NCI-H2029 (cell line): ENCODE measurements around the gene MS4A4A.
"Not testable (repeated sequence)": the region's sequence is repeated elsewhere in the genome, so short reads cannot be mapped to it uniquely, and the experiment has no call there.

Source experiments
- DNase-seq: peaks from one replicate; lab custom pipeline; 2025; lab: John Stamatoyannopoulos, UW

Gene MS4A4A

DNA sequence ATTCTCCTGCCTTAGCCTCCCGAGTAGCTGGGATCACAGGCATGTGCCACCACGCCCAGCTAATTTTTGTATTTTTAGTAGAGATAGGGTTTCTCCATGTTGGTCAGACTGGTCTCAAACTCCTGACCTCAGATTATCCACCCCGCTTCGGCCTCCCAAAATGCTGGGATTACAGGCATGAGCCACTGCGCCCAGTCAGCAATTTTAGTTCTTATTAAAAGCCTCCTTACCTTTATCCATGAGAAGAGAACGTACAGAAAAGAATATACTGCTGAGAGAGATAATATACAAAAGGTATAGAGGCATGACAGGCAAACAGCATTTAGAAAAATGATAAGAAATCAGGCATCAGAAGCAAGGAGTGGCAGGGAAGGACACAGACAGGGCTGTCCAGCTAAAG is 21.4 kb downstream of the MS4A4A start:
- DNase-seq, result not testable (repeated sequence)

DNA sequence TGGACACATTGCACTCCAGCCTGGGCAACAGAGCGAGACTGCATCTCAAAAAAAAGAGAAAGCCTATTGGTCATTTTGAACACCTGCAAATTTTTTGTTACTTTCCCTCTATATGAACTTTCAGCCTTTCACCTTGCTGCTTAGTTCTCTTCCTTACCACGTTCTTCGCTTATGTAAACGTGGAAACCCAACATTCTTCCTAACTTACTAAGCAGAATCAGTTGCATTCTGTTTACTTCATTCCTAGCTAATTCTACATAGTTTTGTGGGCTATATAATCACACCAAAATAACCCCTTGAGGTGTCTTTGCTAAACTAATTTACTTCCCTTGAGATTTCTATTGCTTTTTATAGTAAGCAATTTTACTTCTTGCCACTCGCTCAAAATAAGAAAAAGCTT is 23.2 kb downstream of the MS4A4A start:
- no peak for DNase-seq

DNA sequence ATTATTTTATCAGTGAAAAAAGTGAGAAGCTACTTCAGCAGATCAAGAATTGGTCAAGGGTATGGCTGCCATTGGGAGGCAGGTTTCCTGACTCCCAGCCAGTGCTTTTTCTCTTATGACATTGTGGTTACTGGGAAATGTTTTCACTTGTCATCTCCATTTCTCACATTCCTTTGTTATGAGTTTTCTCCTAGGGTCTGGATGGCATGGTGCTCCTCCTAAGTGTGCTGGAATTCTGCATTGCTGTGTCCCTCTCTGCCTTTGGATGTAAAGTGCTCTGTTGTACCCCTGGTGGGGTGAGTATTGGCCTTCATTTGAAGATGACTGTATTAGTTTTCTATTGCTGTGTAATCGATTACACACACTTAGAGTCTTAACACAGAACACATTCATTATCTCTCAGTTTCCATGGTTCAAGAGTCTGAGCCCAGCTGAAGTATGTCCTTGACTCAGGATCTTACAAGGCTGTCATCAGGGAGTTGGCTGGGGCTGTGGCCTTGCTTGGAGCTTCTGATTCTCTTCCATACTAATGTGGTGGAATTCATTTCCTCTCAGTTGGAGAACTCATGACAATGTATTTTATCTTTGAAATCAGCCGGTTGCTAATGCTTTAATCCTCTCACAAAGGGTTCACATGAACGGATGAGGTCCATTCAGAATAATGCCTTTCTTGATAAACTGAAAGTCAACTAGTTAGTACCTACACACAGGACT is 25.6 kb downstream of the MS4A4A start:
- DNase-seq, result no peak

DNA sequence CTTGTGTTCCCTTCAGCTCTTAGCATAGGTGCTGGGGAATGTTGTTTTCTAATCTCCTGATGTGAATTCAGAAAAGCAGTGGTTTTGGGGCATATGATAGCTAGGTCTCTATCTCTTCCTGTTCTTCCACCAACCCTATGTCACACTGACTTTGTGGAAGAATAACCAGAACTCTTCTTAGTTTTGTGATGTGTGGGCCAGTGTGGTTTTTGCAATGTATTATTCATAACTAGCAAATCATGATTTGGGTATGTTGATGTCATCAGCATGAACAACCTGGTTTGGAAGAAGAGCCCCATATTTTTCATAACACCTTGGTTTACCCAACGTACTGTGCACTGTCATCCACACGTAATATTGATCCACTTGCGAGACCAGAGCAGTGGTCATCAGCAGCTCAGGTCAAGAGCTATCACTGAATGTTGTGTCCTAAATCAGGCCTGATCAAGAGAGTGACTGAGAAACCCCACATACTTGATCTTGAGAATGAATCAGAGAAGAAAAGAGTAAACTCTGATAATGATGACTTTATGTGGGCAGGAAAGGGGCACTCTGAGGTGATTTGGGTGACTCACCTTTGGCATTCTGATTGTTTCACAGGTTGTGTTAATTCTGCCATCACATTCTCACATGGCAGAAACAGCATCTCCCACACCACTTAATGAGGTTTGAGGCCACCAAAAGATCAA is 27.2 kb downstream of the MS4A4A start:
- no peak for DNase-seq

DNA sequence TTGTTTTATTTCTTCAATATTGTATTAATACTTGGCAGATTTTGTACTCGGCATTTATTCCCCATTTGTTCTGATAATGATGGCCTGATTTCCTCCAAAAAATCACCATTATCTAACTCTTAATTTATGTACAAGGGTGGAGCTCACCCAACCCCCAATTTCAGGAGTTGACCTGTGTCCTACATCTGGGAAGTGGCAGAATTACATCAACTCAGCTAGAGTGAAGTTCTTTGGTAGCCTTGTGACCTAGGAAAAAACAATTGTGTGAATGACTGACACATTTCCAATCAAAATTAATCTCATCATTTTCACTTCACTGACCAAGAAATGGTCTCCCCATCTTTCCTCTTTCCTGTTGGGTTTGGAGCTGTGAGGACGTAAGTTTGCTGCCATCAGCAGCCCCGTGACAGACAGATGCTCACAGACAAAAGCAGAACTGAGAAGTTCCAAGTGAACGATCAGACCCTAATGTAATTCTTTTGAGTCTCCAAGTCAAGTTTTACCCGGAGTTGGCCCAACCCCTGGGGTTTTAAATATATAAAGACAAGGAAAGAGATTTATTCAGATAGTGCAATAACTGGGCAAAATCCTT is 30.0 kb downstream of the MS4A4A start:
- DNase-seq, result no peak

DNA sequence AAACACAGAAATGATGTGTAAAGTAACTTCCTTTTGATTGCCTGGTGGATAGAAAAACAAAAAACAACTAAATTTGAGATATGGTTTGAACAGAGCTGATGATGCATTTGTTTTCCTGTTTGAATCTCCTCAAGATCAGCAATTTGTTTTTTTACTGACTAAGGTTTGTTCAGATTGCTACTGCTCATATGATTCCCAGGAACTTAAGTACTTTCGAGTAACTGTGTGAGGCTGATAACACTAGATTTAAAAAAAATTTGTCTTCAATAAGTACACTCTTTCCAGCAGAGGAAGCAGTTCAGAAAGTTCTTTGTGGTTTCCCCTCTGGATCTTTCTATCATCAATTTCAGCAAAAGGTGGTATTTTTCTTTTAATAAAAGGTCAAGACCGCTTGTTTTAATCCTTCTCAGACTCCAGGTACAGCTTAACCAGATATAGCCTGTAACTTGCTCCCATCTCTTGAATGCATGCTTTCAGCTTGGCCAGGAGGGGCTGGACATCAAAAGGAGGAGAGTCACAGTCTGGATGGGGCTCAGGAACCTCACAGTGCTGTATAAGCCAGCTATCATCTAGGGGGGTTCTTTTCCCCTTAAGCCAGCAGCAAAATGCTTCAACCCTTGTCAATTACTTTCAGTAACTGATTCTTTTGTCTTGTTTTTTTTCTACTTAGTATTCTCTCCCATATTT is 34.3 kb downstream of the MS4A4A start:
- DNase-seq, result no peak

DNA sequence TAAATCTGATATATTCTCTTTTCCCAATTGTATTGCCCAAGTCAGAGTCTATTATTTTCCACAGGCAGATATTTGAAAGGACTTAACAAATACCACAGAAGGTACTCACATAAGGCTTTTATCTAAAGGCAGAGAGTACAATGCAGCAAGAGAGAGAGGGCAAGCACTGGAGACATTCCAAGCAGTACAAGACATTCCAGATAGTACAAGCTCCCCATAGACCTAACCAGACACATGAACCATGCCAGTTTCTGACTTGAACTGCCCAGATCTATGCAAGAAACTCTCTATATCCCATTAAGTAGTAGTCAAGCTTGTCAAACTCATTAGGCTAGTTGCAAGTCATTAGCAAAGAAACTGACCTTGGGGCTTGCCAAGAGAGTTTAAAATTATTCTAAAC is 35.4 kb downstream of the MS4A4A start:
- no peak for DNase-seq

DNA sequence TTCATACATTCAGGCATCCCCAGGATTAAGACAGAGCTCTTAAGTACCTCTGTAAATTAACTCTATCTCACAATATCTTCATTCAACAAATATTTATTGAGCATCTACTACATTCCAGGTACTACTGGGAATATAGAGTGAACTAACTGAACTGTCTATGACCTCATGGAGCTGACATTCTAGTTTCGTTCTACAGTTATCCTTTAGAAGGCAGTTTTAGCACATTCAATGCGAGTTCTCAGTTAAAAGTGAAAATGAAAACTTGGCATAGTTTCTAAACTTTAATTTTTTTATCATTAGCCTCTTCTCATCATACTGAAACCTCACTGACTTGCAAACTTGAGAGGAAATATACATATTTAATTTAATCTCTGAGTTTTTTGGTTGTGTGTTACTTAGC is 35.9 kb downstream of the MS4A4A start:
- DNase-seq, result no peak

DNA sequence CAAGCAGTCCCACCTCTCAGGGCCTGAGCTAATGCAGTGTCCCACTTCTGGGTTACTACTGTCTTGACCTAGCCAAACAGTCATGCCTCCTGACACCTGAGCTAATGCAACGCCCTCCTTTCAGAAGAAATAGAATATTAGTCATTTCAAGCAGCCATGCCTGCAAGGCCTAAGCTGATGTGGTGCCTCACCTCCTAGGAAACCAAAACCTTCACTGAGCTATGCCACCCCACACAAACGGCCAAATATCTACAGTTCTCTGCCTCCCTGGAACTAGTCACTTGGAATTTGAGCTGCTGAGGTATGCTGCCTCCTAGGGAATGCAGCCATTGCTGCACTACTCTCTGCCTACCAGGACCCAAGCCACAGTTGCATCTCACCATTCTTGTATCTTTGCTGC is 38.3 kb downstream of the MS4A4A start:
- DNase-seq, result no peak

DNA sequence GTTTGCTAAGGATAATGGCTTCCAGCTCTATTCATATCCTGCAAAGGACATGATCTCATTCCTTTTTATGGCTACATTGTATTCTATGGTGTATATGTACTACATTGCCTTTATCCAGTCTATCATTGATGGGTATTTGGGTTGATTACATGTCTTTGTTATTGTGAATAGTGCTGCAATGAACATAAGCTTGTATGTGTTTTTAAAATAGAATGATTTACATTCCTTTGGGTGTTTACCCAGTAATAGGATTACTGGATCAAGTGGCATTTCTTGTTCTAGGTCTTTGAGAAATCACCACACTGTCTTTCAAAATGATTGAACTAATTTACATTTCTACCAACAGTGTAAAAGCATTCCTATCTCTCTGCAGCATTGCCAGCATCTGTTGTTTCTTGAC is 40.6 kb downstream of the MS4A4A start:
- DNase-seq, result no peak

DNA sequence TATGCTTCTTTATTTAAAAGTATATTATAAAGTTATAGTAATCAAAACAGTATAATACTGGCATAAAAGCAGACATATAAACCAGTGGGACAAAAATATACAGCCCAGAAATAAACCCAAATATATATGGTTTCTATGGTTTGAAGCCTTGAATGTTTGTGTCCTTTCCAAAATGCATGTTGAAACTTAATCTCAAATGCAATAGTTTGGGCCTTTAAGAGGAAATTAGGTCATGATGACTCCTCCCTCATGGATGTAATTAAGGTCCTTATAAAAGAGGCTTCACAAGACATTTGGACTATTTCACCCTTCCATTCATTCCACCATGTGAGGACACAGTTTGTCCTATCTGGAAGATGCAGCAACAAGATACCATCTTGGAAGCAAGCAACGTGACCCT is 46.5 kb downstream of the MS4A4A start, which contains the start of gene MS4A6E:
Gene MS4A6E (plus strand): TSS at position 301 of the 400 bp plus-strand sequence. CDS start 7,641 bp downstream, outside the sequence.
- no peak for DNase-seq

DNA sequence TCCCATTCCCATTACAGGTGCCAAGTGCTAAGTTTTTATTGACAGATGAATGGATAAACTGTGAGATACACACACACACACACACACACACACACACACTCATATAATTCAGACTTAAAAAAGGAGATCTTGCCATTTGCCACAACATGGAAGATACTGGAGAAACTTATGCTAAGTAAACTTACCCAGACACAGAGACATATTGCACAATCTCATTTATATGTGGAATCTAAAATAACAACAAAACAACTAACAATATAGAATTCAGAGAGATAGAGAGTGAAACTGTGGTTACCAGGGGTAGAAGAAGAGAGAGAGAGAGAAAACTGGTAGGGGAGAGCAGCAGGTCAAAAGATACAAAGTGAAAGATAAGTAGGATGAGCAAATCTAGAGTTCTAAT is 48.0 kb downstream of the MS4A4A start:
- DNase-seq, result no peak

DNA sequence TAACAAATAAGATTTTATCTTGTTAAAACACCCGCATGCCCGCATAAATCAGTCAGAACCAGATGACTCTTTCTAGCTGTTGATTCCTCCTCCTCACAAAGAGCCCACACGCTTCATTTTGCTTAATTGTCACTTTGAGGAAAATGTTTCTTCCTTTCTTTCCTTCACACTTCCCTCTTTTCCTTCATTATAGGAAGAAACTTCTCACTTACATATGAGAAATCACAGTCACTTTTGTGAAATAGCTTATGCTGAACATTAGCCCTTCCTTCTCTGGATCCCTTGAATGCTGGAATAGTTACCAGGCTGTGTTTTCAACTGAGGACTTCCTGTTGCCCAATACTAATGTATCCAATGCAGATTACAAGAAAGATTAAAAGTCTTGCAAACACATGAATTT is 52.4 kb downstream of the MS4A4A start:
- DNase-seq, result no peak

DNA sequence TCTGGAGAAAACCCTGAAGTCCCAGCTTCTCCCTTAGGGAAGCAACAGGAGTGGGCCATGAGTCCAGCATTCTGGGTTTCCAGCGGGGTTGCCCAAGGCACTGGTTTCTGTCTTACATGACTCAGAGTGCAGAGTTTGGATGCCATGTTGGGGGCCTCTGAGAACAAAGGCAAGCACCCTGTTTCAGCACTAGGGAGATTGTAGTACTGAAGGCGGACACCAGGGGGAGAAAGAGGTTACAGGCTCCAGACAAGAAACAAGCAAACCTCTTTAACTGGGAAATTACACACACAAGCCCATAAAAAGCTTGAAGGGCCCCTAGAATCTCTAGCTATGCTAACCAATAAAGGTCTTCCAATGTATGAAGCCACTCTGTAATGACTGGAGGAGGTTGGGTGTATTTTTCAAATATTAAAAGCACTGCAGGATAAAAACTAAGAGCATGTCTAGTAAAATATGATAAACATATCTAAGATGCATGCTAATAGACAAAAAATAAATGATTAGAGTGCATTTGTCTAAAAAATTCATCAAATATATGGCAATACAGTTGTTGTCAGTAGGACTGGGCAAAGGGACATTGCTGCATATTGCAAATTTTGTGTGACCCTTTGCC is 53.6 kb downstream of the MS4A4A start:
- peak; percentile 29 for DNase-seq

DNA sequence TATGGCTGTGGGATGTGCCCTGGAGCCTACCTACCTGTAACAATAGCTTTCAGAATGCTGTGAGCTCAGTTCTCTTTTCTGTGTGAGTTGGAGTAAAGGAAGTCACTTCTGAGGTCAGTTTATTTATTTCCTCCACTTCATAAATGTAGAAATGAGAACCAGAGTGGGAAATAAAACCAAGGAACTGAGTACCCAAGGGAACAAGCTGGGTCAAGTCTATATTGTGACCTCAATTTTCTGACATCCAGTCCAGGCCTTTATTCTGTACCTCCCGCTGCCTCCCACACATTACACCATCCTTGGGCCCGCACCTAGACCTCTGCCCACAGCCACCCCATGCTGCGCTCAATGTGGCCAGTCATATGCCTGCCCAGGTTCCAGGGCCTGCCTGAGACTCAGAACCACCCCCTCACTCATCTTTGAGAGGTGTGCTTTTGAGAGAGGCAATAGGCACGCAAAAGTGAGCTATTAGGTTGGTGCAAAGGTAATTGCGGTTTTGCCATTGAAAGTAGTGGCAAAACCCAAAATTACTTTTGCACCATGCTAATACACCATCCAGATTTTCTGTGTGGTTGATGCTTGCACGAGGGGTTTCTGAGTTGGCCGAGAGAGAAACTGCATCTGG is 56.4 kb downstream of the MS4A4A start:
- no peak for DNase-seq

DNA sequence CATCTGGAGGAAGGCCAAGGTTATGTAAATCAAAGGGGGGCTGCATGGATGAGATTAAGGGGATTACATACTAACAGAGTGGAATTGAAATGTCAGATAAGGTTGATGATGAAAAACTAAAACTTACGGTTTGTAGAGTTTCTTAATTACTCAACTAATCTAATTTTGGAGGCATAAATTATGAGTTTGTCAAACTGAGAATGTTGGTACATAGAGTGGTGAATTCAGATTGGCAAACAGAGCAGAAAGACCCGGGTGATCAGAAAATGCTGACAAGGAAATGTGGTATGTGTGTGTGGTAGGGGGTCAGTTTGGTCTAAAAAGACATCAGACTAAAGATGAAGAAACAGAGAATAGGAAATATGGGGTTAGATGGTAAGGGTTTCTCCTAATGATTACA is 57.6 kb downstream of the MS4A4A start:
- DNase-seq, result no peak

DNA sequence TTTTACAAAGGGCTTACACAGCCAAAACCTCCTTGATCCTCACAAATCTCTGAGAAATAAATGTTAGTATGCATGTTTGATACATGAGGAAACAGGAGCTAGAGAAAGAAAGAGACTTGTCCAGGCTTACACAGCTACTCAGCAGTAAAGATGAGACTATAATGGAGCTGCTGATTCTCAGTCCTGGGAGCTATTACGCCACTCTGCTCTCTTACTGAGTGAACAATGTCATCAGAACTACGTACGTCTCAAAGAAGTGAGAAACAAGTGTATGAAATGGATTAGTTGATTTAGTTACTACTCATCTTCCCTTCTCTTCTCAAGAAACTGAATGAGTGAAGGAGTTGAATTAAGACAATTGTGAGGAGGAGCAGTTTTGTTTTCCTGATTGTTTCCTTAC is 58.9 kb downstream of the MS4A4A start:
- no peak for DNase-seq

DNA sequence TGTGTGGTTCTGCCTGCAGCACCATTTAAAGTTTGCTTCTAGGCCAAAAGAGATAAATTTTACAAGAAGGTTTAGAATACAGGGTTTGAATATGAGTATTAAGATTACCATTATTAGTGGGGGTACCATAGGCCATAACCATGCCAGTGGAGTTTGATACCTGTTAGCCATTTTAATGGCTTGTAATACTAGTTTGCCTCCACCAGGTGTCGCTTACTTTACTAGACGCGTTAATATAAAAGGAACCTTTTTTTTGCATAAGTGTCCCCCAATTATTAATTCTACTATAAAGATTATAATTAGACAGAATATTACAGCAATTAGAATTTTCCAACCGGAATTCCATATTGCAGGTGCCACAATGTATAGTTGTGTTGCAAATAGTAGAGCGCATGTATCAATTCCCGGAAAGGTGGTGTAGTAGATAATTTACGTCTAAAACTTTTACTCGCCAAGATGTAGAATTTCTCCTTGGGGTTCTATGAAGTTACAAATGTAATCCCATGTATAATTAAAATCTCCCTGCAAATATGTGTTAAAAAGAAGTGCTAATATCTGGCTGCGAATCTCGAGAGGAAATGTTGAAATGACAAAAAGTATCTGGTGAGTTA is 62.7 kb downstream of the MS4A4A start:
- DNase-seq, result no peak

DNA sequence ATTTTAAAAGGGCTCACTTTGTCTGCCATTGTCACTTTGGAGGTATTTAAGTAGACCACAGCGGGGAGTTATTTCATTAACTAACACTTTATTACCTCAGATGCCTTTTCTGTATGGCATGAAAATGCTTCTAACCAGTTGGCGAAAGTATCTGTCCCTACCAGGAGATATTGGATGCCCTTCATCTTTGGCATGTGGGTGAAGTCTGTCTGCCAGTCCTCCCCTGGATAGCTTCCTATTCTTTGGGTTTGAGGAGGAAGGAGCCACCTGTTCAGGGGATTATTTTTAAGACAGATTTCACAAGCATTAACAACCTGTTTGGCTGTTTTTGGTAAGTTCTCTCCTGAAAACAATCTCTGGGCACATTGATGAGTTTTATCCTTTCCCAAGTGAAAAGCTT is 63.7 kb downstream of the MS4A4A start:
- no peak for DNase-seq

DNA sequence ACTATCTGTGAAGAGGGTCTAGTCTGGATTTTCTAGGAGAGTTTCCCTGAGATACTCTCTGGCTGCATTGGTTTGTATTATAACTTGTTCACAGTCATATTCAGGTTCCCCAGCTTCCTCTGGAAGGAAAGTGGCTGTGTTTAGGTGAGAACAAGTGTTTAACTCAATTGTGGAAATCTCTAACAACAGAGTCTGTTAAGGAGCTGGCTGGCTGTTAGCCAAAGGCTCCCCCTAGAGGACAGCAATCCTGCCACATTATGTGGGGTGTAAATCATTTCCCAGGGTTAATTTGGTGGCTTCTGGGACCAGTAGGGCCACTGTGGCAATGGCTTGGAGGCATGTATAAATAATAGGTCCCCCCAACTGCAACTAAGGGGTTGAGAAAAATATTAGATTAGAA is 65.0 kb downstream of the MS4A4A start:
- peak; percentile 28 for DNase-seq

DNA sequence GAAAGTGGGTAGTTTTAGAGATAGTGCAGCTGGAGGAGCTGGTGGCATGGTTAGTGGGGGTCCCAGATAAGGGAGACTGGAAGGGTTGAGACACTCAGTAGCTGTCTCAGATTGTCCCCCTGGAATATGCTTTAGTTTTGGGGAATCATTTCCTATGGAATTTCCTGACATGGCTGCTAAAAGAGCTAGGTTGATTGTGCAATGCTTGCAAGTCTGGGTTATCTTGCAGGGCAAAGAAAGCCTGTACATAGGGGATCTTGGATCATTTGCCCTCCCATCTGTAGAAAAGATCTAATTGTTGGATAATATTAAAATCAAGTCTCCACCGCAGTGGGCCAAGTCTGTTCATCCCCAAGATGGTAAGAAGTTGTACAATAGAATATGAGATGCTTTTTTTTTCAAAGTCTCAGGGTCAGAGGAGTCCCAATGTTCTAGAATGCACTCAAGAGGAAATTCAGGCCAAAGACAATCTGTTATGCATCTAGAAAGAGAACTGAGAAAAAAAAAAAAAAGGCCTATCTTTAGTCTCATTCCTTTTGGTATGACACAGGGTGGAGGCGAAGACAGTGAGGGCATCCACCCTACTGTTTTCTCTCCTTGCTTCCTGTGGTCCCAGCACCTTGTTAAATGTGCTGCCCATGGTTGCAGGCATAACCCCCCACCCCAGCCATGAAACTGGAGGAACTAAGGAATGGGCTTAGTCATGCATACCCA is 66.8 kb downstream of the MS4A4A start:
- DNase-seq, result no peak
